Hepatocyte (in vitro differentiated cells): Measurements from ENCODE around the gene TXNDC5.

Experiments
- EZH2 ChIP-seq: fragments of 200-600 bp; sonication (generic); IDR thresholded peaks from 2 replicates; pipeline ENCODE4 v1.6.1; 2016; ENCODE audit warnings: antibody characterized with exemption, mild to moderate bottlenecking, borderline replicate concordance
- EZH2phosphoT487 ChIP-seq: fragments of 200-600 bp; sonication (generic); IDR thresholded peaks from one replicate; pipeline ENCODE4 v1.6.1; 2018; ENCODE audit warnings: antibody characterized with exemption, mild to moderate bottlenecking, low read depth, moderate library complexity; ENCODE audit not compliant: unreplicated experiment, severe bottlenecking
- TF ChIP-seq, protein P1 (sequence below): fragments of 200-600 bp; sonication (generic); IDR thresholded peaks from 2 replicates; pipeline ENCODE4 v1.5.1; 2016; ENCODE audit warnings: antibody characterized with exemption, mild to moderate bottlenecking; ENCODE audit not compliant: poor library complexity

DNA sequence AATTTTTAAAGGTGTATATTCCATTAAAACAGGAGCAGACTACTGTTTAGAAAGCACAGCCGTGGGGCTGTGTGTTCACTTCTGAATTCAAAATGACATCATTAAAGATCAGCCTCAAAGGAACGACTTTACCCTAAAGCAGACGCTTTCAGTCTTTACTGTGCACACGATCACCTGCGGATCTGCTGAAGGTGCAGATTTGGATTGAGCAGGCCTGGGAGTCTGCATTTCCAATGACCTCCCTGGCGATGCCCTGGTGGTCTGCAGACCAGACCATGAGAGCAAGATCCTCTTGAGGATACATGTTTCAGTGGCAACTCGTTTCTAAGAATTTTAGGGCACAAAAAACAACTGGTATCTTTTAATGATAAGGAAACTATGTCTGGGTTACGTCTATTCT lies 27.2 kb downstream of the TXNDC5 start:
- TF ChIP-seq, protein P1, sequence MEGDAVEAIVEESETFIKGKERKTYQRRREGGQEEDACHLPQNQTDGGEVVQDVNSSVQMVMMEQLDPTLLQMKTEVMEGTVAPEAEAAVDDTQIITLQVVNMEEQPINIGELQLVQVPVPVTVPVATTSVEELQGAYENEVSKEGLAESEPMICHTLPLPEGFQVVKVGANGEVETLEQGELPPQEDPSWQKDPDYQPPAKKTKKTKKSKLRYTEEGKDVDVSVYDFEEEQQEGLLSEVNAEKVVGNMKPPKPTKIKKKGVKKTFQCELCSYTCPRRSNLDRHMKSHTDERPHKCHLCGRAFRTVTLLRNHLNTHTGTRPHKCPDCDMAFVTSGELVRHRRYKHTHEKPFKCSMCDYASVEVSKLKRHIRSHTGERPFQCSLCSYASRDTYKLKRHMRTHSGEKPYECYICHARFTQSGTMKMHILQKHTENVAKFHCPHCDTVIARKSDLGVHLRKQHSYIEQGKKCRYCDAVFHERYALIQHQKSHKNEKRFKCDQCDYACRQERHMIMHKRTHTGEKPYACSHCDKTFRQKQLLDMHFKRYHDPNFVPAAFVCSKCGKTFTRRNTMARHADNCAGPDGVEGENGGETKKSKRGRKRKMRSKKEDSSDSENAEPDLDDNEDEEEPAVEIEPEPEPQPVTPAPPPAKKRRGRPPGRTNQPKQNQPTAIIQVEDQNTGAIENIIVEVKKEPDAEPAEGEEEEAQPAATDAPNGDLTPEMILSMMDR: no peak
- TF ChIP-seq EZH2: no peak
- TF ChIP-seq EZH2phosphoT487: no peak
